Omental fat pad (tissue), 4 donors: Measurements from ENCODE around the gene LAG3. TPM values are rescaled to one million over a fixed set of nuclear protein-coding genes. Genes with fewer than 3 reads are reported as not detected.
A peak's percentile ranks its signal among the peaks of the same experiment; 100 is the strongest.

Source experiments
- ATAC-seq: fragments of 150-250 bp; one replicate; pipeline ENCODE4 v1.9.1; 2016; ENCODE audit warnings: mild to moderate bottlenecking, moderate library complexity; ENCODE audit not compliant: low FRiP score
- DNase-seq: peaks from one replicate; pipeline ENCODE4 v3.0.0-alpha.2; 2019; ENCODE audit warnings: low spot score
- total RNA-seq, 4 donors: library from RNA; depleted of rRNA; stranded (reverse); fragments of >200 nt; gene quantifications; one replicate each; pipeline ENCODE4 v1.1.0, GENCODE V29; 2016
- TF ChIP-seq, protein P1 (sequence below), 3 donors: fragments of 450-650 bp; IDR thresholded peaks; one replicate each; pipeline ENCODE4 v1.5.1; 2016 to 2017; ENCODE audit warnings: antibody characterized with exemption in 3 of 3, mild to moderate bottlenecking in 3 of 3, moderate library complexity in 2 of 3

Gene LAG3
- total RNA-seq, 4 donors from 2014 or later: 0.44 to 2.2 (median 0.92) TPM

DNA sequence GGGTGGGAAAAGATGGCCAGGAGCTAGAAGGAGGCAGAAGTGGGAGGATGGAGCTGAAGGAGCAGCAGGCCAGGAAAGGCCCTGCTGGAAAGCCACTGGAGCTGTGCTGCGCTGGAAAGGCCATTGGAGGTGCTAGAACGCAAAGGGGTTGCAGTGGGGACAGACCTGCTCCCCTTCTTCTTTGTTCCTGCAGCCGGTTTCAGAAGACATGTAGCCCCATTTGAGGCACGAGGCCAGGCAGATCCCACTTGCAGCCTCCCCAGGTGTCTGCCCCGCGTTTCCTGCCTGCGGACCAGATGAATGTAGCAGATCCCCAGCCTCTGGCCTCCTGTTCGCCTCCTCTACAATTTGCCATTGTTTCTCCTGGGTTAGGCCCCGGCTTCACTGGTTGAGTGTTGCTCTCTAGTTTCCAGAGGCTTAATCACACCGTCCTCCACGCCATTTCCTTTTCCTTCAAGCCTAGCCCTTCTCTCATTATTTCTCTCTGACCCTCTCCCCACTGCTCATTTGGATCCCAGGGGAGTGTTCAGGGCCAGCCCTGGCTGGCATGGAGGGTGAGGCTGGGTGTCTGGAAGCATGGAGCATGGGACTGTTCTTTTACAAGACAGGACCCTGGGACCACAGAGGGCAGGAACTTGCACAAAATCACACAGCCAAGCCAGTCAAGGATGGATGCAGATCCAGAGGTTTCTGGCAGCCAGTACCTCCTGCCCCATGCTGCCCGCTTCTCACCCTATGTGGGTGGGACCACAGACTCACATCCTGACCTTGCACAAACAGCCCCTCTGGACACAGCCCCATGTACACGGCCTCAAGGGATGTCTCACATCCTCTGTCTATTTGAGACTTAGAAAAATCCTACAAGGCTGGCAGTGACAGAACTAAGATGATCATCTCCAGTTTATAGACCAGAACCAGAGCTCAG lies 47.0 kb downstream of the LAG3 start:
- DNase-seq (no peak), ATAC-seq (no peak)
- TF ChIP-seq, protein P1, sequence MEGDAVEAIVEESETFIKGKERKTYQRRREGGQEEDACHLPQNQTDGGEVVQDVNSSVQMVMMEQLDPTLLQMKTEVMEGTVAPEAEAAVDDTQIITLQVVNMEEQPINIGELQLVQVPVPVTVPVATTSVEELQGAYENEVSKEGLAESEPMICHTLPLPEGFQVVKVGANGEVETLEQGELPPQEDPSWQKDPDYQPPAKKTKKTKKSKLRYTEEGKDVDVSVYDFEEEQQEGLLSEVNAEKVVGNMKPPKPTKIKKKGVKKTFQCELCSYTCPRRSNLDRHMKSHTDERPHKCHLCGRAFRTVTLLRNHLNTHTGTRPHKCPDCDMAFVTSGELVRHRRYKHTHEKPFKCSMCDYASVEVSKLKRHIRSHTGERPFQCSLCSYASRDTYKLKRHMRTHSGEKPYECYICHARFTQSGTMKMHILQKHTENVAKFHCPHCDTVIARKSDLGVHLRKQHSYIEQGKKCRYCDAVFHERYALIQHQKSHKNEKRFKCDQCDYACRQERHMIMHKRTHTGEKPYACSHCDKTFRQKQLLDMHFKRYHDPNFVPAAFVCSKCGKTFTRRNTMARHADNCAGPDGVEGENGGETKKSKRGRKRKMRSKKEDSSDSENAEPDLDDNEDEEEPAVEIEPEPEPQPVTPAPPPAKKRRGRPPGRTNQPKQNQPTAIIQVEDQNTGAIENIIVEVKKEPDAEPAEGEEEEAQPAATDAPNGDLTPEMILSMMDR (IDR thresholded peaks at IDR 0.05): no peak

DNA sequence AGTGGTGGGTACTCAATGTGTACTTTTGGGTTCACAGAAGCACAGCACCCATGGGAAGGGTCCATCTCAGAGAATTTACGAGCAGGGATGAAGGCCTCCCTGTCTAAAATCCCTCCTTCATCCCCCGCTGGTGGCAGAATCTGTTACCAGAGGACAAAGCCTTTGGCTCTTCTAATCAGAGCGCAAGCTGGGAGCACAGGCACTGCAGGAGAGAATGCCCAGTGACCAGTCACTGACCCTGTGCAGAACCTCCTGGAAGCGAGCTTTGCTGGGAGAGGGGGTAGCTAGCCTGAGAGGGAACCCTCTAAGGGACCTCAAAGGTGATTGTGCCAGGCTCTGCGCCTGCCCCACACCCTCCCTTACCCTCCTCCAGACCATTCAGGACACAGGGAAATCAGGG lies 47.8 kb downstream of the LAG3 start:
- ATAC-seq (no peak), DNase-seq (no peak)
- TF ChIP-seq, protein P1 (IDR thresholded peaks at IDR 0.05): no peak

DNA sequence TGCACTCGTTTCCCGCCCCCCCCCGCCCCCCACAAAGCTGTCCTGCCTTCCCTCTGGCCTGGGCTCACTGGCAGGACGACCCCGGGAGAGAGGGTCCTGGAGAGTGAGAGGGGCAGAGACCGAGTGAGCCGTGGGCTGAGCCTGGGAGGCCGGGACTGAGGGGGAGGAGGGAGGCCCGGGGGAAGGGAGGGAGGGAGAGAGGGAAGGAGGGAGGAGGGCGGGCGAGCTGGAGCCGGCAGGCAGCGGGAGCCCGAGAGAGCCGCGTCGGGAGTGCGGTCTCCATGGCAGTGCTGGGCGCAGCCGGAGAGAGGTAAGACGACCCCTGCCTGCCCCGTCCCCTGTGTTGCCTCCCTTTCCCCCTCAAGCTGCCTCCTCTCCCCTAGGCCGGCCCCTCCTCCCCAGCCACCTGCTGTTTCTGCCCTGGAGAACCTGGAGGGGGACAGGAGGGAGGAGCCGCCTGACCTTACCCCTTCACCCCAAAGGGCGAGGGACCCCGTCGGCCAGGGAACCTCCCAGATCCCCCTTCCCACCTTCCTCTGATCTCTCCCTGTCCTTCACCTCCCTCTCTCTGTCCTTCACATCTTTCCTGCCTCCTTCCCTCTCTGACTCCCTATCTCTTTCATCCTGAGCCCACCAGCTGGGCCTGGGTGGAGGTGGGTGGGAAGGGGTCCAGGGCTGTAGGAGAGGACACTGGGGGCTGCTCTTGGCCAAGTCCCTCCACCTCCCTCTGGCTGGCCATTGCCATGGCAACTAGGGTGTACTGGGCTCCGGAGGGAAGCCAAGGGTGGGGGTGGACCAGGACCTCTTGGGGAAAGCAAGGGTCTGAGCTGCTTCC lies 49.5 kb downstream of the LAG3 start, which contains the start of gene GPR162:
Gene GPR162 (plus strand): TSS at position 231 of the 835 bp plus-strand sequence. CDS start 2,078 bp downstream, outside the sequence.
- TF ChIP-seq, protein P1 (IDR thresholded peaks at IDR 0.05): no peak
- no peak for DNase-seq
- peak; percentile 37 for ATAC-seq

DNA sequence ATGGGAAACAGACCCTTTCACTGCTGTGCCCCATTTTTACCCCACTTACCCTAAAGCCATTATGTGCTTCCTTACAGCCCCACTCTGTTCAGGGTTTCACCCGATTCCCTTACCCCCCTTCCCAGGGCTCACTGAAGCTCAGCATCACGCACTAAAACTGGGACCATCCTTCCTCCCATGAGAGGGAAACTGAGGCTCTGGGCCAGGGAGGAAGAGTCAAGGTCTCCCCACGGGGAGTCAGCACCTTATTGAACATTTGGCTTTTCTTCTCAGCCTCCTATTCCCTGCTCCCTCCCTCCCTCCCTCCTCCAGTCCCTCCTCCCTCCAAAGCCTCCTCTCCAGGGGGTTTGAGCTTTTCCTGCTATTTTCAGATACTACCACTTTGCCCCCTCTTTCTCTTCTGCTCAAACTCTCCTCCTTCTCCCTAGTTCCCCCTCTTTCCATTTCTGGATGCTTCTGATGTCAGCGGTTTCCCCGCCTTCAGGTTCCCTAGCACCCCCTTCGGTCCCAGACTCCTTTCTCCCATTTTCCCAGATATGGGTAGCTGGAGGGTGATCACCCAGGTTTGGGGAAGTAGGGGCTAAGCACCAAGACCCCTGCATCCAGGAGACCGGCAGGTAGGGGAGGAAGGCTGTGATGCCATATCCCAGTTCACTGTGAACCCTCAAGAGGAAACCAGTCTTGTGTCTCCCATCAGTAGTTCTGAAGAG lies 50.3 kb downstream of the LAG3 start:
- DNase-seq: no peak
- TF ChIP-seq, protein P1 (IDR thresholded peaks at IDR 0.05): no peak
- no peak for ATAC-seq

DNA sequence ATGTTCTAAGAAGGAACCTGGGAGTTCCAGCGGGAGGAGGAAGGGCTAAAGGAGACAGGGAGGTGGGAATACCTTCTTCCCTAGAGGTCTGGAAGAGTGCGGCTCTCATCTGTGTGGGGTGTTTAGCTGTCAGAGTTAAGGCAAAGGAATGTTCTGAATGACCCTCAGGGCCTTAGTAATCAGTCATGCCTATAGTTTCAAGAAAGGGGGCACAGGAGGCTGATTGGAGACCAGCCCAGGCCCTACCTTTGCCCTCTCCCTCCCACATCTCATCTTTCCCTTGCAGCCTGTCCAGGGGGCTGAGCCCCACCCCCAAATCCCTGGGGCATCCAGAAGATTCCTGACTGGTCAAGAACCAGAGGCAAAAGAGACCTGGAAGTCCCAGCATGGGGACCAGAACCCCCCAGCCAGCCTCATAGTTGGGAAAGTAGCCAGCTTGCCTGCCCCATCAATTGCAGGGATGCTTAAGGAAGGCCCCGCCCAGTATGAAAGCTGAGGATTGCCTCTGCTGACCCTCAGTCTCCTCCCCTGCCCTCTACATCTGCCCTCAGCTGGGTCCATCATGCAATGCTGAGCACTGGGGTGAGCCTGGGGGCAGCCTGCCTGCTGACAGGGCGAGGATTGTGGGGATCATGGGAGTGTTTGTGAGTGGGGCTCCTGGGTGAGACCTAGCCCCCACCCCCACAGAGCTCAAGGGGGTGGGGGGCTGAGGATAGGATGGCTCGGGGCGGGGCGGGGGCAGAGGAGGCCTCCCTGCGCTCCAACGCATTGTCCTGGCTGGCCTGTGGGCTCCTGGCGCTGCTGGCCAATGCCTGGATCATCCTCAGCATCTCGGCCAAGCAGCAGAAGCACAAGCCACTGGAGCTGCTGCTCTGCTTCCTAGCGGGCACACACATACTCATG lies 51.1 kb downstream of the LAG3 start:
- DNase-seq: no peak
- no peak for ATAC-seq
- TF ChIP-seq, protein P1 (IDR thresholded peaks at IDR 0.05): no peak
